ES-I3 (cell line): ENCODE results near the gene DACH2.
"Not testable (repeated sequence)": the region's sequence is repeated elsewhere in the genome, so short reads cannot be mapped to it uniquely, and the experiment has no call there.

Experiments
- H3K36me3 ChIP-seq: 2 replicates; pipeline ENCODE4 v1.6.1; 2013; ENCODE audit warnings: mild to moderate bottlenecking, low read length, control low read depth, moderate library complexity; ENCODE audit not compliant: insufficient read depth
- H3K4me1 ChIP-seq: 2 replicates; pipeline ENCODE4 v1.6.1; 2013; ENCODE audit warnings: mild to moderate bottlenecking, control low read depth, low read length; ENCODE audit not compliant: insufficient read depth
- H3K9ac ChIP-seq: 2 replicates; pipeline ENCODE4 v1.6.1; 2013; ENCODE audit warnings: low read depth, mild to moderate bottlenecking, low read length, moderate library complexity
- H3K9me3 ChIP-seq: 2 replicates; pipeline ENCODE4 v1.6.1; 2013; ENCODE audit warnings: mild to moderate bottlenecking, low read length, moderate library complexity; ENCODE audit not compliant: control insufficient read depth, insufficient read depth

Gene DACH2

DNA sequence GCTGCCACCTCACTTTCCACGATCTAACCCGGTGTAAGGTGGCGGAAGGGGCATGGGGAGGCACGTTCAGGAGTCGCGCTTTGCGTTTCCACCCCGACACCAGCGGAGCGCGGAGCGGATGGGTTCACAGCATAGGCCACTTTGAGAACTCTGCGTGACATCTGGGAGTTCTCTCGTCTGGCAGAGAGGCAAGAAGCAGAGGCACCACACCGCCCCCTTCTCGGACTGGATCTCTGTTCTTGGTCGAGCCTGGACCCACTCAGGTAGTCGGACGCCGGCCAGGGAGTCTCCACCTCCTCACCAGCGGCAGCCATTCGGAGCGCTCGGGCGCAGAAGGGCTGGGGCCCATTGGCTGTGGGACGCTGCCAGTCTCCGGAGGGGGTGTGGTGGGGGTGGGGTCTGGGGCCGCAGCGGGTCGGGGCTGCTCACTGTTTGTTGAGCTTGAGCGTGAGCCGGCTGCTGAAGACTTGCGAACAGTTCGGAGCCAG lies at the start of gene DACH2:
Gene DACH2, plus strand, starts transcription at position 428 of the 488 bp plus-strand sequence.
- Histone ChIP-seq H3K9ac (peak within 1 kb of the TSS; percentile 66), H3K4me1 (peaks cover 3% of the 10 kb centered on the region; the same call in 1 of the 2 replicates), H3K36me3 (no peaks in the 10 kb centered on the region), H3K9me3 (peaks cover 2% of the 10 kb centered on the region; the same call in 1 of the 2 replicates)

DNA sequence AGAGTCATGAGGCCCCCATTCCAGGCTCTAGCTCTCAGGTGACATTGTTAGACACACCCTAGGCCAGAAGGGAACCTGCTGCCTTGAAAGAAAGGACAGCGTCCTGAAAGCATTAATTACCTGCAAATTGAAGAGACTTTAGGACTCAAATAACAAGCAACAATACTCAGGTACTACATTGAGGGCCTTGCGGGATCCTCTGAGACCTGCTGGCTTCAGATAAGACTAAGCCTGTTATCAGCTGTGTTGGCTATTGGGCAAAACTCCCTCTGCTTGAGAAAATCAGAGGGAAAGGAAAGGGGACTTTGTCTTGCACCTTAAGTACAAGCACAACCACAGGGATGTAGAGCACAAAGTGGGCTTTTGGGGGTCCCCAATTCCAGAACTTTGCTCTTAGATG lies 45.9 kb upstream of the DACH2 start:
- no peaks in the 10 kb centered on the region for H3K36me3 ChIP-seq
- no peak overlapping the region for H3K9ac ChIP-seq
- H3K4me1 ChIP-seq, result no peaks in the 10 kb centered on the region; the same call in 1 of the 2 replicates
- H3K9me3 ChIP-seq, result no peaks in the 10 kb centered on the region

DNA sequence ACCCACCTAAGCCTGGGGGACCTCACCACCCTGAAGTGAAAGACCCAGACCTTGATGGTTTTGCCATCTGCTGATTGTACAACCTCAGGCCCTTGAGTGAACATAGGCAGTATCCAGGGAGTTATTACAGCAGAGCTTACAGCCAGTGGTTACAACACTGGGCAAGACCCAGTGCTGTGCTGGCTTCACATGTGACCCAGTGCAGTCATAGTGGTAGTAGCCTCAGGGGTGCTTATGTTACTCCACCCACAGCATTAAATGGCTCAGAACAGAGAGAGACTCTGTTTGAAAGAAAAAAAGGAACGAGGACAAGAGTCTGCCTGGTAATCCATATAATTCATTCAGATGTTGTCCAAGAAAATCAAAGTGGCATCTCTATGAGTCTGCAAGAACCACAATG lies 45.2 kb upstream of the DACH2 start:
- Histone ChIP-seq H3K9me3 (no peaks in the 10 kb centered on the region), H3K9ac (no peak overlapping the region), H3K4me1 (no peaks in the 10 kb centered on the region; the same call in 1 of the 2 replicates), H3K36me3 (no peaks in the 10 kb centered on the region)

DNA sequence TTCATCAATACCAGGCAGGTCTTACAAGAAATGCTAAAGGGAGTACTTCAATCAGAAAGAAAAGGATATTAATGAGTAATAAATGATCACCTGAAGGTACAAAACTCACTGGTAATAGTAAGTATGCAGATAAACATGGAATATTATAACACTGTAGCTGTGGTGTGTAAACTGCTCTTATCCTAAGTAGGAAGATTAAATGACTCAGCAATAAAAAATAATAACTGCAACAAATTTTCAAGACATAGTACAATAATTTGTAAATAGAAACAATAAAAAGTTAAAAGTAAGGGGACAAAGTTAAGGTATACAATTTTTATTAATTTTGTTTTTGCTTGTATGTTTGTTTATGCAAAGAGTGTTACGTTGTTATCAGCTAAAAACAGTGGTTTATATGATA lies 43.7 kb upstream of the DACH2 start:
- Histone ChIP-seq H3K36me3 (no peaks in the 10 kb centered on the region), H3K4me1 (no peaks in the 10 kb centered on the region; the same call in 1 of the 2 replicates), H3K9me3 (no peaks in the 10 kb centered on the region), H3K9ac (no peak overlapping the region)

DNA sequence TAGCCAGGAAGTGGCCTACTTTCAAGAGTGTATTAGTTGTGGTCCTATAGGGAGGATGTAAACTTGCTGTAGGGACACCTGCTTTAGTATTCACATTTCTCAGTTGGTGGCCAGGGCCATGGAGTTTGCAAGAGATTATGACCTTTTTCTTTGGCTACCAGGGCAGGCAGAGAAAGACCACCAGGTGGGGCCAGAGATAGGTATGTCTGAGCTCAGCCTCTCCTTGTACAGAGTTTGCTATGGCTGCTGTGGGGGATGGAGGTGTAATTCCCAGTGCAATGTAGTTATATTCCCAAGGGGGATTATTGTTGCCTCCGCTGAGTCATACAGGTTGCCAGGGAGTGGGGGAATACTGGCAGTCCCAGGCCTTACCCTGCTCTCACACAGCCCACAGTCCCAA lies 26.3 kb upstream of the DACH2 start:
- no peaks in the 10 kb centered on the region for H3K36me3 ChIP-seq
- no peaks in the 10 kb centered on the region for H3K4me1 ChIP-seq
- H3K9me3 ChIP-seq, result peaks cover 4% of the 10 kb centered on the region; the same call in 1 of the 2 replicates
- H3K9ac ChIP-seq, result no peak overlapping the region

DNA sequence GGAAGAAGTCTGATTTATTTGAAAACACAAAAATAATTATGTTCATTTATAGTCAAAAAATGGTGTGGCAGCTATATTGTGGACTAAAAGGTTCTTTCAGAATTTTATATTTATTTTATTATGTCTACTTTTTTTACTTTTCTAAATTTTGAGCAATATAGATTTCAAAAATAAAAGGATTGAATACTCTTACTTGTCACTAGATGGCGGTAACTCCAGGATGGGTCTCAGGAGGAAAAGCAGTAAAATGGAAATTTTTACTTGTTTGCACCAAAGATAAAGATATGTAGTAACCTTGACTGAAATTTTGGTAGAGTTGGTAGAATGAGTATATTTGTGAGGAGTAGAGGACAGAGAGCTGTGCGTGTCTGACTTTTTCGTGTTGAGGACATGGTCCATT lies 14.5 kb upstream of the DACH2 start:
- Histone ChIP-seq H3K36me3 (no peaks in the 10 kb centered on the region), H3K4me1 (no peaks in the 10 kb centered on the region)

DNA sequence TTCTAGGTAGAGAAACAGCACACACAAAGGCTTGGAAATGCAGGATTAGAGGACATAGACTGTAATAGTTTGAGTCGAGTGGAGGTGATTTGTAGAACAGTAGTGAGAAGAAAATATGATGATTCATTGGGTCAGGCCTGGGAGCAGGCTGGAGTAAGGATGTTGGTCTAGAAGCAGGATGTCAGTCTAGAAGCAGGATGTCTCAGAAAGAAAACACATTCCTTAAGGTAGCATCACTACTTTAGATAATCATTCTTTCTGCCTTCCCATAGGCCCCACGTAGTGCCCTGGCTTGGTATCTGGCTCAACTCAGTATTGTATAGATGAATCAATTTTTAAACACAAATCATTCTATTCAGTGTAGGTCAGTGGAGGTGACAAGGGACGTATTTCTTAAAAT lies 11.2 kb upstream of the DACH2 start:
- no peaks in the 10 kb centered on the region for H3K36me3 ChIP-seq
- H3K4me1 ChIP-seq, result no peaks in the 10 kb centered on the region
- H3K9ac ChIP-seq, result no peak overlapping the region
- H3K9me3 ChIP-seq, result no peaks in the 10 kb centered on the region

More for the DNA sequence above, 14.5 kb upstream of the DACH2 start:
- H3K9me3 ChIP-seq, result no peaks in the 10 kb centered on the region
- H3K9ac ChIP-seq, result no peak overlapping the region

DNA sequence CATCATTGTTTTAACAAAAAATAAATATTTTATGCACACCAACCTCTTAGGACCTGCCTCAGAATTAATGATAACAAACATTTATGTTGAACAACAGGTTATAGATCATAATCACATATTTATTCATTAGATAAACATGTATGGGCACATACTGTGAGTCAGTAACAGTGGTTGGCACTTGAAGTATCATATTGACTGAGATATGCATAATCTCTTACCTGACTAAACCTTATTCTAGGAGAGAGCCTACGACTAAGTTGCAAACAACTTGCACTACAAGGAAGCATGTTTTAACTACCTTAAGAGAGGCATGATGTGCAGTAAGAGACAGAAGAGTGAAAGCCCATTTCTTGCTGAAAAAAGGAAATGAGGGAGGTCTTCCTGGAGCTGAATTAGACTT lies 6.5 kb upstream of the DACH2 start:
- H3K9ac ChIP-seq, result no peak overlapping the region
- no peaks in the 10 kb centered on the region for H3K36me3 ChIP-seq
- H3K9me3 ChIP-seq, result no peaks in the 10 kb centered on the region

DNA sequence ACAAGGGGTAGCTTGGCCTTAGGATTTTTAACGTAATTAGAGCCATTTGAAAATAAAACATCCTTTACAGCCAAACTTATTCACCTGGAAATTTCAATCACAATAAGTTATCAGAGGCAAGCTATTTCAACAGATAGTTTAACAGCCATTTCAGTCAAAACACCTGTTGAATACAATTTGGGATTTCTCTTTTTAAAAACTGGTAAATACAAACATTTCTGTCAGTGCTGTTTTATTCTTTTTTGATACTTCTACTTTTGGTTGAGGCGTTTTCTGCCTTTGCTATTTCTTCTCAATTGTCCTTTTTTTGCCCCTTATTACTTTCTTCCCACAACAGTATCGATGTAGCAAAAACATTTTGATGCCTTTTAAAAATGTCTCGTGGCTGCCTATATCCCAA lies 2.1 kb upstream of the DACH2 start:
- Histone ChIP-seq H3K9ac (no peak overlapping the region), H3K36me3 (no peaks in the 10 kb centered on the region), H3K9me3 (peaks cover 2% of the 10 kb centered on the region; the same call in 1 of the 2 replicates), H3K4me1 (peaks cover 3% of the 10 kb centered on the region; the same call in 1 of the 2 replicates)

More for the DNA sequence above, 6.5 kb upstream of the DACH2 start:
- H3K4me1 ChIP-seq, result peaks cover 3% of the 10 kb centered on the region; the same call in 1 of the 2 replicates

DNA sequence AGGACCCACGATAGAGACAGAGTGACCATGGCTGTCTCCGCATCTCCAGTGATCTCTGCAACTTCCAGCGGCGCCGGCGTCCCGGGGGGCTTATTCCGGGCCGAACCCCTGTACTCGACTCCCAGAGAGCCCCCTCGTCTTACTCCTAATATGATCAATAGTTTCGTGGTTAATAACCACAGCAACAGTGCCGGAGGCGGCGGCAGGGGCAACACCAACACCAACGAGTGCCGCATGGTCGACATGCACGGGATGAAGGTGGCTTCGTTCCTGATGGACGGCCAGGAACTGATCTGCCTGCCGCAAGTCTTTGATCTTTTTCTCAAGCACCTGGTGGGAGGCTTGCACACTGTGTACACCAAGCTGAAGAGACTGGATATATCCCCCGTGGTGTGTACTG lies 343 bp downstream of the DACH2 start:
- H3K36me3 ChIP-seq, result no peaks in the 10 kb centered on the region
- H3K9ac ChIP-seq, result peak overlapping the region; percentile 66
- peaks cover 2% of the 10 kb centered on the region; the same call in 1 of the 2 replicates for H3K9me3 ChIP-seq
- peaks cover 3% of the 10 kb centered on the region; the same call in 1 of the 2 replicates for H3K4me1 ChIP-seq

DNA sequence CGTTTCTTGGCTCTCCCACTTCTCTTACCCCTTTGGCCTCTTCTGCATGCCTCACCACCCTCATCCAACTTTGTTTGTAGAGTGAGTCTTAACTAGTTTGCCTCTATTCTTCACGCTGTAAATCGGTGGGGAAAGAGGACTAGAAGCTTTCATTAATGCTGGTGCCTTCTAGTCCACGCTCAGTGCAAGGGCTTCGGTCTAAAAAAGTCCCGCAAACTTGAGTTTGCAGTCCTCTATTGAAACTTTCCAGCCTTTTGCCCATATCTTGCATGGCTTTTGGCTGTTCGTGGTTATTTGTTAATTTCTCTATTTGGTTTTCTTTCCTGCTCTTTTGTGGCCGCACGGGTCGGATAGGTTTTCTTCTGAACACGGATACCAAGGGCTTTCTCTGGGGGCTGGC lies 868 bp downstream of the DACH2 start:
- peak overlapping the region; percentile 66; the same call in 1 of the 2 replicates for H3K9ac ChIP-seq
- peaks cover 2% of the 10 kb centered on the region; the same call in 1 of the 2 replicates for H3K4me1 ChIP-seq
- peaks cover 2% of the 10 kb centered on the region; the same call in 1 of the 2 replicates for H3K9me3 ChIP-seq
- H3K36me3 ChIP-seq, result no peaks in the 10 kb centered on the region

DNA sequence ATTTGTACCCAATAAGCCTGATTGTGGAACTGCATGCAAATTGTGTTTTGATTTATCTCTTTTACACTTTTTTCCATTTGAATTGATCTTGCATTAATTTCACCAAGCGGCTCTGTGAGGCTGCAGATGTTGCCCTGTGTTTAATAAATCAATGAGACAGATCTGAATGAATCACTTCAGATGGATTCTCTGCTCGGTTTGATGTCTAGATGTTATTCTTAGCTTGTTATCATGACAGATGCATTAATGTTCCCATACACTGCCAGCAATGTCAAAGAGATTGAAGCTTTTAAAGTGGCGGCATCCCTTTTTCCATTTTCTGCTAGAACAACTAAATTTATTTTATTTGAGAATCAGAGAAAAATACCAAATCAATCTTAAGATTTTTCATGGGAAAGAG lies 6.3 kb downstream of the DACH2 start:
- H3K9ac ChIP-seq, result no peak overlapping the region
- no peaks in the 10 kb centered on the region for H3K4me1 ChIP-seq
- H3K36me3 ChIP-seq, result no peaks in the 10 kb centered on the region
- H3K9me3 ChIP-seq, result no peaks in the 10 kb centered on the region

DNA sequence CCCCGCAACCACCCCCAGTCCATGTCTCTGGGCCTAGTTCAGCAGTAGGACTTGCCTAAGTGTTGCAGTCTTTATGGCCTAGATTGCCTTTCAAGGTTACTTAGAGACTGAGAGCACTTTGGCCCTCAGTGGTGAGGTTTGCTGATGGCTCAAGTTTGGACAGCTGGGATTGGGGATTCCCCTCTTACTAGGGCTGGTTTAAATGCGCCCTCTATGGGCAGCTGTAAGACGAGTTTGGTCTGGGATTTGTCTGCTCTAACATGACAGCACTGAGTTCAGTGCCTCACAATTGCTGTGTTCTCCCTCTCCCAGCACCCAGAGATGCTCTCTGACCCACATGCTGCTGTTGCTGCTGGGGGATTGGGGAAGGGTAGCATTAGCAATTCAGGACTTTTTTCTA lies 23.1 kb downstream of the DACH2 start:
- no peaks in the 10 kb centered on the region for H3K9me3 ChIP-seq
- no peaks in the 10 kb centered on the region for H3K4me1 ChIP-seq
- no peaks in the 10 kb centered on the region for H3K36me3 ChIP-seq
- no peak overlapping the region for H3K9ac ChIP-seq

DNA sequence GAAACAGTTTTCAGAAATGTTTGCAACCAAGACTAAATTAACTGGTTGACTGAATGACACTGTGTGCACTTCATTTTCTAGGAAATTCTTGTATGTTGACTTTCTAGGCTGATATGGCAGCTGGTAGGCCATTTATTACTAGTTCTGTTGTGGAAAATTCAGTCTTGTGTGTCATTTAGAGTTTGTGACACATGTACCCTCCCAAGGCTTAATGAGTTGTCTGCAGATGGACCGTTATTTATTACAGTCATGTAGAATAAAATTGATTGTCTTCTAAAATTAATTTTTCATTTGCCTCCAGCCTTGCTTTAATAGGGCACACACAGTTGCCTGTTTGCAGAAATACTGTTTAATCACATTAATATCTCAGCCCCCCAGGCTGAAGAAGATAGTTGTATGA lies 30.7 kb downstream of the DACH2 start:
- H3K9me3 ChIP-seq, result no peaks in the 10 kb centered on the region
- H3K4me1 ChIP-seq, result no peaks in the 10 kb centered on the region
- no peak overlapping the region for H3K9ac ChIP-seq
- H3K36me3 ChIP-seq, result no peaks in the 10 kb centered on the region

DNA sequence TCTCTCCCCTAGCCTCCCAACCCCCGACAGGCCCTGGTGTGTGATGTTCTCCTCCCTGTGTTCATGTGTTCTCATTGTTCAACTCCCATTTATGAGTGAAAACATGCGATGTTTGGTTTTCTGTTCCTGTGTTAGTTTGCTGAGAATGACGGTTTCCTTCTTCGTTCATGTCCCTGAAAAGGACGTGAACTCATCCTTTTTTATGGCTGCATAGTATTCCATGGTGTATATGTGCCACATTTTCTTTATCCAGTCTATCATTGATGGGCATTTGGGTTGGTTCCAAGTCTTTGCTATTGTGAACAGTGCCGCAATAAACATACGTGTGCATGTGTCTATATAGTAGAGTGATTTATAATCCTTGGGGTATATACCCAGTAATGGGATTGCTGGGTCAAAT lies 33.1 kb downstream of the DACH2 start:
- H3K36me3 ChIP-seq, result not testable (repeated sequence)

More for the DNA sequence above, 33.1 kb downstream of the DACH2 start:
- H3K9me3 ChIP-seq, H3K9ac ChIP-seq, H3K4me1 ChIP-seq: not testable (repeated sequence)
